GM21390 (cell line): ENCODE data around the gene CAMK1G.

Experiments used
- ATAC-seq: cut with Tn5 transposase; IDR thresholded peaks from one replicate; pipeline ENCODE4 v1.9.1; 2021; ENCODE audit not compliant: unreplicated experiment

Gene CAMK1G

GRCh38 chr1:209634005-209634737 is 50.7 kb downstream of the CAMK1G start:
- ATAC-seq = no peak

GRCh38 chr1:209635850-209636249 is 52.3 kb downstream of the CAMK1G start:
- ATAC-seq = no peak

GRCh38 chr1:209641832-209642172 is 58.3 kb downstream of the CAMK1G start:
- no peak for ATAC-seq

GRCh38 chr1:209642816-209643215 is 59.3 kb downstream of the CAMK1G start:
- no peak for ATAC-seq

GRCh38 chr1:209643285-209644020 is 59.9 kb downstream of the CAMK1G start:
- ATAC-seq = no peak

GRCh38 chr1:209645574-209646452 is 62.3 kb downstream of the CAMK1G start:
- no peak for ATAC-seq

- no peak for ATAC-seq
Measured at GRCh38 chr1:209646558-209646957, 63.0 kb downstream of the CAMK1G start.

- no peak for ATAC-seq
Measured at GRCh38 chr1:209647156-209647555, 63.6 kb downstream of the CAMK1G start.

- no peak for ATAC-seq
Measured at GRCh38 chr1:209648346-209648745, 64.8 kb downstream of the CAMK1G start.

- ATAC-seq = no peak
Measured at GRCh38 chr1:209648931-209649776, 65.6 kb downstream of the CAMK1G start.

GRCh38 chr1:209650454-209650853 is 66.9 kb downstream of the CAMK1G start:
- no peak for ATAC-seq

GRCh38 chr1:209651138-209651587 is 67.6 kb downstream of the CAMK1G start:
- ATAC-seq = peak; percentile 50

GRCh38 chr1:209652121-209652735 is 68.7 kb downstream of the CAMK1G start, which contains the start of gene LAMB3:
TSS of gene LAMB3 (minus strand) at chr1:209652425. CDS start at chr1:209650944, 1,481 bp downstream.
- no peak for ATAC-seq

GRCh38 chr1:209652873-209653401 is 69.4 kb downstream of the CAMK1G start:
- ATAC-seq = peak; percentile 28

- ATAC-seq = peak; percentile 42
Measured at GRCh38 chr1:209653915-209654351, 70.4 kb downstream of the CAMK1G start.

GRCh38 chr1:209655411-209656231 is 72.1 kb downstream of the CAMK1G start:
- ATAC-seq = no peak

- no peak for ATAC-seq
Measured at GRCh38 chr1:209657140-209657879, 73.8 kb downstream of the CAMK1G start.

GRCh38 chr1:209657918-209658317 is 74.4 kb downstream of the CAMK1G start:
- no peak for ATAC-seq
